ENCODE measurements around the gene SLAIN1. TPM values are rescaled to one million over a fixed set of nuclear protein-coding genes. Genes with fewer than 3 reads are reported as not detected.

SLAIN1 gene
- total and polyA plus RNA-seq, 2 of the 13 experiments (the other 11 are each of a cell fraction or from before 2014, with no cell fraction given), result 1.2 to 4.5 TPM

- ATAC-seq (no peak), DNase-seq (ENCODE audit: low spot score) (no peak), FAIRE-seq (no peak)
- H4K20me1 ChIP-seq (ENCODE audit: insufficient read depth, low read length), result no peaks in the 10 kb centered on the region
- no peaks in the 10 kb centered on the region for H3K9me3 ChIP-seq (ENCODE audit: low read length)
- ChIA-PET POLR2A (interaction anchor here (0.6 kb wide), 1 partner anchor 42 kb away, joined by 4 read pairs; no protein-coding TSS in a partner anchor), CTCF (ENCODE audit: low intra/inter-chr PET ratio, low total read pairs) (no interaction called here)
- H3K79me2 ChIP-seq (ENCODE audit: insufficient read depth, low read length), result no peaks in the 10 kb centered on the region
- no peak overlapping the region for H3K4me3 ChIP-seq (replicated peaks in 1 of 3; ENCODE audit: insufficient read depth in 1 of 3, low read depth in 2 of 3, low read length in 3 of 3)
- no peaks in the 10 kb centered on the region for H3K4me1 ChIP-seq (ENCODE audit: insufficient read depth, low read length)
- TF ChIP-seq PAF1 (CRISPR knock-in tag; IDR thresholded peaks at IDR 0.05) (no peak), TP53 (CRISPR knock-in tag; conservative IDR thresholded peaks at IDR 0.05) (no peak), NKX3-1 (CRISPR knock-in tag; IDR thresholded peaks at IDR 0.05) (no peak), SOX6 (IDR thresholded peaks at IDR 0.05) (no peak), SOX6 (CRISPR knock-in tag; IDR thresholded peaks at IDR 0.05) (no peak), ZNF260 (CRISPR knock-in tag; IDR thresholded peaks at IDR 0.05; ENCODE audit: borderline replicate concordance, low read depth) (no peak), ZNF746 (CRISPR knock-in tag; IDR thresholded peaks at IDR 0.05) (no peak), HNRNPK (IDR thresholded peaks at IDR 0.05; ENCODE audit: low read depth, low read length, poor library complexity, severe bottlenecking) (no peak), KMT2B (CRISPR knock-in tag; IDR thresholded peaks at IDR 0.05) (no peak)
- TF ChIP-seq, protein P1, sequence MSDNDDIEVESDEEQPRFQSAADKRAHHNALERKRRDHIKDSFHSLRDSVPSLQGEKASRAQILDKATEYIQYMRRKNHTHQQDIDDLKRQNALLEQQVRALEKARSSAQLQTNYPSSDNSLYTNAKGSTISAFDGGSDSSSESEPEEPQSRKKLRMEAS (IDR thresholded peaks at IDR 0.05), result no peak
- TF ChIP-seq, protein P2, sequence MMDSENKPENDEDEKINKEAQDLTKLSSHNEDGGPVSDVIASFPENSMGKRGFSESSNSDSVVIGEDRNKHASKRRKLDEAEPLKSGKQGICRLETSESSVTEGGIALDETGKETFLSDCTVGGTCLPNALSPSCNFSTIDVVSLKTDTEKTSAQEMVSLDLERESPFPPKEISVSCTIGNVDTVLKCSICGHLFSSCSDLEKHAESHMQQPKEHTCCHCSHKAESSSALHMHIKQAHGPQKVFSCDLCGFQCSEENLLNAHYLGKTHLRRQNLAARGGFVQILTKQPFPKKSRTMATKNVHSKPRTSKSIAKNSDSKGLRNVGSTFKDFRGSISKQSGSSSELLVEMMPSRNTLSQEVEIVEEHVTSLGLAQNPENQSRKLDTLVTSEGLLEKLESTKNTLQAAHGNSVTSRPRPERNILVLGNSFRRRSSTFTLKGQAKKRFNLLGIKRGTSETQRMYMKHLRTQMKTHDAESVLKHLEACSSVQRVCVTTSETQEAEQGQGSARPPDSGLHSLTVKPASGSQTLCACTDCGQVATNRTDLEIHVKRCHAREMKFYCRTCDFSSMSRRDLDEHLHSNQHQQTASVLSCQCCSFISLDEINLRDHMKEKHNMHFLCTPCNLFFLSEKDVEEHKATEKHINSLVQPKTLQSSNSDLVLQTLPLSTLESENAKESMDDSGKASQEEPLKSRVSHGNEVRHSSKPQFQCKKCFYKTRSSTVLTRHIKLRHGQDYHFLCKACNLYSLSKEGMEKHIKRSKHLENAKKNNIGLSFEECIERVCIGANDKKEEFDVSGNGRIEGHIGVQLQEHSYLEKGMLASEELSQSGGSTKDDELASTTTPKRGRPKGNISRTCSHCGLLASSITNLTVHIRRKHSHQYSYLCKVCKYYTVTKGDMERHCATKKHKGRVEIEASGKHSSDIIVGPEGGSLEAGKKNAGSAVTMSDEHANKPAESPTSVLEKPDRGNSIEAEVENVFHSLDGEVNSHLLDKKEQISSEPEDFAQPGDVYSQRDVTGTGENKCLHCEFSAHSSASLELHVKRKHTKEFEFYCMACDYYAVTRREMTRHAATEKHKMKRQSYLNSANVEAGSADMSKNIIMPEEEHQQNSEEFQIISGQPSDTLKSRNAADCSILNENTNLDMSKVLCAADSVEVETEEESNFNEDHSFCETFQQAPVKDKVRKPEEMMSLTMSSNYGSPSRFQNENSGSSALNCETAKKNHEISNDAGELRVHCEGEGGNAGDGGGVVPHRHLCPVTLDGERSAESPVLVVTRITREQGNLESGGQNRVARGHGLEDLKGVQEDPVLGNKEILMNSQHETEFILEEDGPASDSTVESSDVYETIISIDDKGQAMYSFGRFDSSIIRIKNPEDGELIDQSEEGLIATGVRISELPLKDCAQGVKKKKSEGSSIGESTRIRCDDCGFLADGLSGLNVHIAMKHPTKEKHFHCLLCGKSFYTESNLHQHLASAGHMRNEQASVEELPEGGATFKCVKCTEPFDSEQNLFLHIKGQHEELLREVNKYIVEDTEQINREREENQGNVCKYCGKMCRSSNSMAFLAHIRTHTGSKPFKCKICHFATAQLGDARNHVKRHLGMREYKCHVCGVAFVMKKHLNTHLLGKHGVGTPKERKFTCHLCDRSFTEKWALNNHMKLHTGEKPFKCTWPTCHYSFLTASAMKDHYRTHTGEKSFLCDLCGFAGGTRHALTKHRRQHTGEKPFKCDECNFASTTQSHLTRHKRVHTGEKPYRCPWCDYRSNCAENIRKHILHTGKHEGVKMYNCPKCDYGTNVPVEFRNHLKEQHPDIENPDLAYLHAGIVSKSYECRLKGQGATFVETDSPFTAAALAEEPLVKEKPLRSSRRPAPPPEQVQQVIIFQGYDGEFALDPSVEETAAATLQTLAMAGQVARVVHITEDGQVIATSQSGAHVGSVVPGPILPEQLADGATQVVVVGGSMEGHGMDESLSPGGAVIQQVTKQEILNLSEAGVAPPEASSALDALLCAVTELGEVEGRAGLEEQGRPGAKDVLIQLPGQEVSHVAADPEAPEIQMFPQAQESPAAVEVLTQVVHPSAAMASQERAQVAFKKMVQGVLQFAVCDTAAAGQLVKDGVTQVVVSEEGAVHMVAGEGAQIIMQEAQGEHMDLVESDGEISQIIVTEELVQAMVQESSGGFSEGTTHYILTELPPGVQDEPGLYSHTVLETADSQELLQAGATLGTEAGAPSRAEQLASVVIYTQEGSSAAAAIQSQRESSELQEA (CRISPR knock-in tag; IDR thresholded peaks at IDR 0.05; ENCODE audit: not compliant biosample characterization), result no peak
- in situ Hi-C loops (cut with HindIII; ENCODE audit: extremely low pct_ligation_motif_present, low pct_unique_long_range_greater_than_20kb), result no loop called here
- H3K27me3 ChIP-seq (ENCODE audit: control insufficient read depth in 1 of 2, insufficient read depth in 2 of 2, low read length in 2 of 2), result no peaks in the 10 kb centered on the region
- no peak overlapping the region for H2AFZ ChIP-seq (ENCODE audit: low read length)
- no peak overlapping the region for H3K27ac ChIP-seq (ENCODE audit: extremely low read length, insufficient read depth, low read length)
- H3K9ac ChIP-seq (ENCODE audit: insufficient read depth, low read depth, low read length), result no peak overlapping the region
- intact Hi-C loops (cut with micrococcal nuclease; ENCODE audit: unreplicated experiment), result no loop called here
- no peaks in the 10 kb centered on the region for H3K36me3 ChIP-seq (replicated peaks in 1 of 2; ENCODE audit: control insufficient read depth in 1 of 2, insufficient read depth in 2 of 2, low read length in 2 of 2)
- 73% methylated on average over 7 of the region's 7 CpGs for WGBS (ENCODE audit: low lambda C conversion rate)
- H3K4me2 ChIP-seq (ENCODE audit: low read depth, low read length), result no peak overlapping the region
- BruUV-seq (replicated peaks), result no TSS peak
Measured at GRCh38 chr13:77740097-77740735, 42.7 kb downstream of the SLAIN1 start.

All from HepG2 (cell line).